H9 (cell line): ENCODE results near the gene B3GNT7. TPM values are rescaled to one million over a fixed set of nuclear protein-coding genes. Genes with fewer than 3 reads are reported as not detected.
A peak's percentile ranks its signal among the peaks of the same experiment; 100 is the strongest.

ENCODE experiments used
- DNase-seq: peaks from one replicate; pipeline ENCODE4 v3.0.0-alpha.2; 2017
- H2AFZ ChIP-seq: one replicate; pipeline ENCODE4 v1.6.1; 2013; ENCODE audit warnings: mild to moderate bottlenecking, low read length, control low read depth, moderate library complexity
- H2AK5ac ChIP-seq: 2 replicates; pipeline ENCODE4 v1.6.1; 2013; ENCODE audit warnings: low read length, control low read depth, mixed read lengths; ENCODE audit not compliant: insufficient read length
- H2BK120ac ChIP-seq: one replicate; pipeline ENCODE4 v1.6.1; 2013; ENCODE audit warnings: low read depth, mild to moderate bottlenecking, low read length, control low read depth, inconsistent platforms; ENCODE audit not compliant: poor library complexity, severe bottlenecking
- H2BK12ac ChIP-seq: 2 replicates; pipeline ENCODE4 v1.6.1; 2013; ENCODE audit warnings: low read length, control low read depth, mixed read lengths, low read depth; ENCODE audit not compliant: insufficient read length
- H2BK15ac ChIP-seq: 2 replicates; pipeline ENCODE4 v1.6.1; 2013; ENCODE audit warnings: low read depth, low read length, control low read depth
- H2BK20ac ChIP-seq: one replicate; pipeline ENCODE4 v1.6.1; 2013; ENCODE audit warnings: low read depth, mild to moderate bottlenecking, low read length, control low read depth, inconsistent platforms; ENCODE audit not compliant: poor library complexity, severe bottlenecking
- H2BK5ac ChIP-seq: 2 replicates; pipeline ENCODE4 v1.6.1; 2013; ENCODE audit warnings: low read length, control low read depth, mixed read lengths; ENCODE audit not compliant: insufficient read length
- H3K14ac ChIP-seq: 2 replicates; pipeline ENCODE4 v1.6.1; 2013; ENCODE audit warnings: low read length, control low read depth; ENCODE audit not compliant: insufficient read depth
- H3K18ac ChIP-seq: 2 replicates; pipeline ENCODE4 v1.6.1; 2013; ENCODE audit warnings: low read depth, mild to moderate bottlenecking, mixed read lengths, low read length, control low read depth; ENCODE audit not compliant: insufficient read length
- H3K23ac ChIP-seq: 2 replicates; pipeline ENCODE4 v1.6.1; 2013; ENCODE audit warnings: low read length, control low read depth, mixed read lengths, low read depth; ENCODE audit not compliant: insufficient read length
- H3K23me2 ChIP-seq: 2 replicates; pipeline ENCODE4 v1.6.1; 2013; ENCODE audit warnings: low read depth, mild to moderate bottlenecking, mixed read lengths, low read length, control low read depth; ENCODE audit not compliant: insufficient read length, poor library complexity, severe bottlenecking
- H3K27ac ChIP-seq: 2 replicates; pipeline ENCODE4 v1.5.1; 2013; ENCODE audit warnings: low read length, control low read depth, mixed read lengths, low read depth; ENCODE audit not compliant: insufficient read length
- H3K27me3 ChIP-seq: 2 replicates; pipeline ENCODE4 v1.6.1; 2013; ENCODE audit warnings: low read length, control low read depth, inconsistent platforms; ENCODE audit not compliant: insufficient read depth
- H3K4ac ChIP-seq: 2 replicates; pipeline ENCODE4 v1.6.1; 2013; ENCODE audit warnings: low read depth, mild to moderate bottlenecking, control low read depth, inconsistent platforms, low read length, moderate library complexity
- H3K4me1 ChIP-seq: 2 replicates; pipeline ENCODE4 v1.6.1; 2013; ENCODE audit warnings: low read length, control low read depth, inconsistent platforms; ENCODE audit not compliant: insufficient read depth
- H3K4me2 ChIP-seq: 2 replicates; pipeline ENCODE4 v1.6.1; 2013; ENCODE audit warnings: low read length, control low read depth, mixed read lengths; ENCODE audit not compliant: insufficient read length, insufficient read depth
- H3K56ac ChIP-seq: 2 replicates; pipeline ENCODE4 v1.6.1; 2013; ENCODE audit warnings: low read depth, mild to moderate bottlenecking, mixed read lengths, low read length, control low read depth; ENCODE audit not compliant: insufficient read length
- H3K79me1 ChIP-seq: 2 replicates; pipeline ENCODE4 v1.6.1; 2013; ENCODE audit warnings: low read depth, mild to moderate bottlenecking, moderate library complexity, low read length, control low read depth, inconsistent platforms; ENCODE audit not compliant: insufficient read depth, poor library complexity, severe bottlenecking
- H3K79me2 ChIP-seq: 2 replicates; pipeline ENCODE4 v1.6.1; 2013; ENCODE audit warnings: low read length, control low read depth, inconsistent platforms; ENCODE audit not compliant: insufficient read depth
- H3K9ac ChIP-seq: 2 replicates; pipeline ENCODE4 v1.6.1; 2013; ENCODE audit warnings: low read length, control low read depth, mixed read lengths; ENCODE audit not compliant: insufficient read length; ENCODE audit errors: extremely low read depth
- H3K9me3 ChIP-seq: one replicate; pipeline ENCODE4 v1.6.1; 2013; ENCODE audit warnings: low read depth, low read length, inconsistent platforms; ENCODE audit not compliant: control insufficient read depth
- H3T11ph ChIP-seq: one replicate; pipeline ENCODE4 v1.6.1; 2013; ENCODE audit warnings: mild to moderate bottlenecking, low read length, control low read depth, inconsistent platforms
- H4K20me1 ChIP-seq: one replicate; pipeline ENCODE4 v1.6.1; 2013; ENCODE audit not compliant: control insufficient read depth, insufficient read length, insufficient read depth
- H4K5ac ChIP-seq: 2 replicates; pipeline ENCODE4 v1.6.1; 2013; ENCODE audit warnings: low read depth, mild to moderate bottlenecking, mixed read lengths, low read length, control low read depth; ENCODE audit not compliant: insufficient read length
- H4K8ac ChIP-seq: replicated peaks from 2 replicates; pipeline ENCODE4 v1.6.1; 2013; ENCODE audit warnings: low read length, control low read depth, mixed read lengths, low read depth; ENCODE audit not compliant: insufficient read length
- H4K91ac ChIP-seq: 2 replicates; pipeline ENCODE4 v1.6.1; 2013; ENCODE audit warnings: low read depth, mild to moderate bottlenecking, moderate library complexity, mixed read lengths, low read length, control low read depth; ENCODE audit not compliant: insufficient read length
- H3K27ac Mint-ChIP-seq, 3 experiments: 2 replicates in 2 of 3; 3 replicates in 1 of 3; pipeline ENCODE4 v1.8.0; 2020 to 2021; ENCODE audit warnings: mixed read lengths in 3 of 3, mild to moderate bottlenecking in 1 of 3, moderate library complexity in 1 of 3
- H3K27me3 Mint-ChIP-seq: 2 replicates; pipeline ENCODE4 v1.8.0; 2021; ENCODE audit warnings: low read depth, mild to moderate bottlenecking, moderate library complexity, mixed read lengths
- H3K36me3 Mint-ChIP-seq, 3 experiments: 2 replicates in 2 of 3; 3 replicates in 1 of 3; pipeline ENCODE4 v1.8.0; 2020 to 2021; ENCODE audit warnings: low read depth in 3 of 3, mixed read lengths in 3 of 3; ENCODE audit not compliant: insufficient read depth in 1 of 3
- H3K4me1 Mint-ChIP-seq, 2 experiments: 2 replicates each; pipeline ENCODE4 v1.8.0; 2020; ENCODE audit warnings: mixed read lengths in 2 of 2
- H3K4me3 Mint-ChIP-seq, 2 experiments: 2 replicates in 1 of 2; 3 replicates in 1 of 2; pipeline ENCODE4 v1.8.0; 2020 to 2021; ENCODE audit warnings: mild to moderate bottlenecking in 2 of 2, mixed read lengths in 2 of 2, moderate library complexity in 1 of 2
- H3K9me3 Mint-ChIP-seq, 2 experiments: 2 replicates in 1 of 2; 3 replicates in 1 of 2; pipeline ENCODE4 v1.8.0; 2020; ENCODE audit warnings: mild to moderate bottlenecking in 2 of 2, mixed read lengths in 2 of 2, moderate library complexity in 1 of 2
- CTCF ChIP-seq: fragments of 200-600 bp; sonication (generic); conservative IDR thresholded peaks from 3 replicates; pipeline ENCODE4 v1.8.0; 2021; ENCODE audit warnings: antibody characterized with exemption, mild to moderate bottlenecking
- WGBS: extraction: QIAGEN DNeasy Blood & Tissue Kit; methylation state at CpG from one replicate; pipeline ENCODE4 v1.1.7; 2013; ENCODE audit warnings: missing lambda C conversion rate, low lambda C conversion rate, mixed read lengths; ENCODE audit not compliant: insufficient read length; ENCODE audit errors: extremely low coverage; 5-methylcytosine and 5-hydroxymethylcytosine counted together
- total RNA-seq: library from RNA; stranded (reverse); gene quantifications from 2 replicates; pipeline ENCODE4 v1.2.1, GENCODE V29; 2021

B3GNT7 gene
- total RNA-seq, 1 experiment from 2014 or later, result 42.2 TPM

- H3K9ac ChIP-seq, result no peak overlapping the region
- peaks cover 9% of the 10 kb centered on the region for H3K23me2 ChIP-seq
- H3K23ac ChIP-seq, result no peak overlapping the region
- no peaks in the 10 kb centered on the region; the same call in 1 of the 2 replicates for H3K27me3 Mint-ChIP-seq
- no peaks in the 10 kb centered on the region for H3K9me3 ChIP-seq
- no peak for TF ChIP-seq CTCF
- no peak overlapping the region for H2BK20ac ChIP-seq
- H3K14ac ChIP-seq, result peak overlapping the region; percentile 11; the same call in 1 of the 2 replicates
- no peak overlapping the region for H2BK120ac ChIP-seq
- H2BK15ac ChIP-seq, result no peak overlapping the region
- no peak overlapping the region for H3T11ph ChIP-seq
- H4K5ac ChIP-seq, result no peak overlapping the region
- H2BK12ac ChIP-seq, result no peak overlapping the region
- H3K36me3 Mint-ChIP-seq, result peaks cover 3 to 12% (median 7%) of the 10 kb centered on the region in 3 experiments; a peak in 5 of 7 replicates
- peak overlapping the region; percentile 62 to 77 for H3K4me3 Mint-ChIP-seq
- no peaks in the 10 kb centered on the region for H4K20me1 ChIP-seq
- H3K27ac Mint-ChIP-seq, result peak overlapping the region; percentile 100
- H3K4ac ChIP-seq, result no peak overlapping the region
- H3K9me3 Mint-ChIP-seq, result peaks cover 16 to 26% of the 10 kb centered on the region in 2 experiments
- H2BK5ac ChIP-seq, result no peak overlapping the region
- H3K4me2 ChIP-seq, result peak overlapping the region; percentile 63
- peak overlapping the region; percentile 68 for H3K27ac ChIP-seq
- H3K79me2 ChIP-seq, result no peaks in the 10 kb centered on the region
- no peak overlapping the region for H2AFZ ChIP-seq
- no peaks in the 10 kb centered on the region for H3K79me1 ChIP-seq
- no CpG with 5 or more reads among the region's 3 CpGs for WGBS
- no peak overlapping the region for H4K91ac ChIP-seq
- H3K18ac ChIP-seq, result no peak overlapping the region
- no peak for DNase-seq
- H3K27me3 ChIP-seq, result no peaks in the 10 kb centered on the region
- peaks cover 9% of the 10 kb centered on the region; the same call in 1 of the 2 replicates for H3K4me1 ChIP-seq
- H4K8ac ChIP-seq, result no peak overlapping the region
- H3K4me1 Mint-ChIP-seq, result peaks cover 51 to 56% of the 10 kb centered on the region in 2 experiments
- H2AK5ac ChIP-seq, result no peak overlapping the region
- no peak overlapping the region for H3K56ac ChIP-seq
Observed at GRCh38 chr2:231411237-231411636, 15.7 kb downstream of the B3GNT7 start.
